PFSK-1 (cell line): ENCODE data around the gene DCC.

Experiments
- FOXP2 ChIP-seq: optimal IDR thresholded peaks from 2 replicates; pipeline ENCODE3; 2011; ENCODE audit warnings: borderline replicate concordance, control low read depth, inconsistent platforms; ENCODE audit not compliant: insufficient read depth; ENCODE audit errors: extremely low read length, extremely low read depth
- POLR2AphosphoS5 ChIP-seq: IDR thresholded peaks from 2 replicates; pipeline ENCODE4 v1.6.1; 2012; ENCODE audit warnings: low read depth, mild to moderate bottlenecking, control low read depth, low read length, moderate library complexity
- SIN3A ChIP-seq: IDR thresholded peaks from 2 replicates; pipeline ENCODE4 v1.6.1; 2012; ENCODE audit warnings: mild to moderate bottlenecking, low read length, moderate library complexity, borderline replicate concordance; ENCODE audit not compliant: insufficient read depth
- TAF1 ChIP-seq: IDR thresholded peaks from 2 replicates; pipeline ENCODE4 v1.6.1; 2012; ENCODE audit warnings: low read length, control low read depth, borderline replicate concordance; ENCODE audit not compliant: insufficient read depth
- TF ChIP-seq, protein P1 (sequence below), 2 experiments: IDR thresholded peaks; 2 replicates each; pipeline versions ENCODE4 v1.6.1 to v1.8.0; 2011 to 2012; ENCODE audit warnings: low read depth in 2 of 2, low read length in 2 of 2, control low read depth in 1 of 2, inconsistent platforms in 1 of 2, mild to moderate bottlenecking in 1 of 2, moderate library complexity in 1 of 2; ENCODE audit not compliant: insufficient read depth in 1 of 2

DNA sequence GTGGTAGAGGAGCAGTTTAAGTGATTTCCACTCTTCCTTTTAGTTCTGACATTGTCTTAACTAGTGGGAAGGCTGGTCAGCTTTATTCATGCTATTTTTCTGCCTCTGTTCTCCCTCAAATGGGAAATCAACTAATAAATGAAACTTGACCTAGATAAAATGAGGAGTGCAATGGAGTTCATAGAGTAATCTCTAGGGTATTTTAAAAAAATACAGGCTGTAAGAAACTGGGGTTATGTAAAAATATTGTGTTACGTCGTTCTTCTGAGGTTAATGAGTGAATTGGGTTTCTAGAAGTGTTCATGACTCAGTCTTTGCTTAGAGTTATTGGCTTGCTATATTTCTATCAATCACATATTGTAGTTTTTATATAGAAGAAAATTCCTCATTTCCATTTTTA is 1150.0 kb downstream of the DCC start:
- TF ChIP-seq, protein P1, sequence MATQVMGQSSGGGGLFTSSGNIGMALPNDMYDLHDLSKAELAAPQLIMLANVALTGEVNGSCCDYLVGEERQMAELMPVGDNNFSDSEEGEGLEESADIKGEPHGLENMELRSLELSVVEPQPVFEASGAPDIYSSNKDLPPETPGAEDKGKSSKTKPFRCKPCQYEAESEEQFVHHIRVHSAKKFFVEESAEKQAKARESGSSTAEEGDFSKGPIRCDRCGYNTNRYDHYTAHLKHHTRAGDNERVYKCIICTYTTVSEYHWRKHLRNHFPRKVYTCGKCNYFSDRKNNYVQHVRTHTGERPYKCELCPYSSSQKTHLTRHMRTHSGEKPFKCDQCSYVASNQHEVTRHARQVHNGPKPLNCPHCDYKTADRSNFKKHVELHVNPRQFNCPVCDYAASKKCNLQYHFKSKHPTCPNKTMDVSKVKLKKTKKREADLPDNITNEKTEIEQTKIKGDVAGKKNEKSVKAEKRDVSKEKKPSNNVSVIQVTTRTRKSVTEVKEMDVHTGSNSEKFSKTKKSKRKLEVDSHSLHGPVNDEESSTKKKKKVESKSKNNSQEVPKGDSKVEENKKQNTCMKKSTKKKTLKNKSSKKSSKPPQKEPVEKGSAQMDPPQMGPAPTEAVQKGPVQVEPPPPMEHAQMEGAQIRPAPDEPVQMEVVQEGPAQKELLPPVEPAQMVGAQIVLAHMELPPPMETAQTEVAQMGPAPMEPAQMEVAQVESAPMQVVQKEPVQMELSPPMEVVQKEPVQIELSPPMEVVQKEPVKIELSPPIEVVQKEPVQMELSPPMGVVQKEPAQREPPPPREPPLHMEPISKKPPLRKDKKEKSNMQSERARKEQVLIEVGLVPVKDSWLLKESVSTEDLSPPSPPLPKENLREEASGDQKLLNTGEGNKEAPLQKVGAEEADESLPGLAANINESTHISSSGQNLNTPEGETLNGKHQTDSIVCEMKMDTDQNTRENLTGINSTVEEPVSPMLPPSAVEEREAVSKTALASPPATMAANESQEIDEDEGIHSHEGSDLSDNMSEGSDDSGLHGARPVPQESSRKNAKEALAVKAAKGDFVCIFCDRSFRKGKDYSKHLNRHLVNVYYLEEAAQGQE (IDR thresholded peaks at IDR 0.05; ENCODE audit: insufficient read depth in 1 of 2, low read depth in 2 of 2, low read length in 2 of 2): no peak
- no peak for TF ChIP-seq POLR2AphosphoS5
- TF ChIP-seq TAF1: no peak
- no peak for TF ChIP-seq SIN3A
- TF ChIP-seq FOXP2: no peak
